WERI-Rb-1 (cell line): Measurements from ENCODE around the gene PCSK6.
A peak's percentile ranks its signal among the peaks of the same experiment; 100 is the strongest.

Experiments
- DNase-seq: peaks from one replicate; pipeline ENCODE4 v3.0.0-alpha.2; 2020
- H3K27ac ChIP-seq: fragments of 250-450 bp; sonication (Bioruptor Pico); 2 replicates; pipeline ENCODE4 v1.5.1; 2020; ENCODE audit warnings: mild to moderate bottlenecking, moderate library complexity
- H3K27me3 ChIP-seq: fragments of 250-450 bp; sonication (Bioruptor Pico); 2 replicates; pipeline ENCODE4 v1.5.1; 2021; ENCODE audit warnings: mild to moderate bottlenecking, low read depth, moderate library complexity; ENCODE audit not compliant: insufficient read depth, severe bottlenecking
- H3K36me3 ChIP-seq: fragments of 250-450 bp; sonication (Bioruptor Pico); 2 replicates; pipeline ENCODE4 v1.5.1; 2020; ENCODE audit warnings: mild to moderate bottlenecking, moderate library complexity
- H3K4me3 ChIP-seq: 2 replicates; pipeline ENCODE4 v1.5.1; 2011; ENCODE audit warnings: low read depth, mild to moderate bottlenecking, control low read depth, low read length
- H3K9me3 ChIP-seq: fragments of 250-450 bp; sonication (Bioruptor Pico); 2 replicates; pipeline ENCODE4 v1.5.1; 2021; ENCODE audit warnings: mild to moderate bottlenecking, moderate library complexity; ENCODE audit not compliant: severe bottlenecking
- TF ChIP-seq, protein P1 (sequence below): IDR thresholded peaks from 2 replicates; pipeline ENCODE4 v1.5.1; 2011; ENCODE audit warnings: low read depth, mild to moderate bottlenecking, control low read depth, inconsistent platforms, low read length

PCSK6 gene

DNA sequence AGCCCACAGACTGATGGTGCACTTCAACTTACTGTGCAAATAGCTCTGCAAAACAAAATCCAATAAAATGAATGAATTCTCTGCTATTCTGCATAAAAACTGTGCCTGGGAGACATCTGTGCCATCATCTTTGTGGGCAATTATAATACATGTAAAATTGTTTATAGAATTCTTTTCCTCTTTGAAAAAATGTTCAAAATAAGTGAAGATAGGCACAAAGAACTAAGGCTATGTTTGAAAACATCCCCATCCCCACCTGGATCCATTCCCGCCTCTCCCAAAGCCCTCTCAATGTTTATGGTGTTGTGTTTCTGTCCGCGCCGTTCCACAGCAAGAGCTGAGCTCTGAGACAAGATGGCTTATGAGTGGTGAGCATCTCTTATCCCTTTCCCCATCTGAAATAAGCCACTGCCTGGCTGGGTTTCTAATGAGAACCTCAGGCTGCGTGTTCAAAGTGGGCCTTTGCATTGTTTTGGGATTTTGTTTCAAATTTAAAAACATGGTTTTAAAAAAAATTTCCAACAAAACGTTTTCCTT is 172.1 kb downstream of the PCSK6 start:
- Histone ChIP-seq H3K4me3 (no peak overlapping the region), H3K27me3 (no peaks in the 10 kb centered on the region), H3K36me3 (no peaks in the 10 kb centered on the region), H3K27ac (no peak overlapping the region), H3K9me3 (no peaks in the 10 kb centered on the region)
- no peak for DNase-seq
- TF ChIP-seq, protein P1, sequence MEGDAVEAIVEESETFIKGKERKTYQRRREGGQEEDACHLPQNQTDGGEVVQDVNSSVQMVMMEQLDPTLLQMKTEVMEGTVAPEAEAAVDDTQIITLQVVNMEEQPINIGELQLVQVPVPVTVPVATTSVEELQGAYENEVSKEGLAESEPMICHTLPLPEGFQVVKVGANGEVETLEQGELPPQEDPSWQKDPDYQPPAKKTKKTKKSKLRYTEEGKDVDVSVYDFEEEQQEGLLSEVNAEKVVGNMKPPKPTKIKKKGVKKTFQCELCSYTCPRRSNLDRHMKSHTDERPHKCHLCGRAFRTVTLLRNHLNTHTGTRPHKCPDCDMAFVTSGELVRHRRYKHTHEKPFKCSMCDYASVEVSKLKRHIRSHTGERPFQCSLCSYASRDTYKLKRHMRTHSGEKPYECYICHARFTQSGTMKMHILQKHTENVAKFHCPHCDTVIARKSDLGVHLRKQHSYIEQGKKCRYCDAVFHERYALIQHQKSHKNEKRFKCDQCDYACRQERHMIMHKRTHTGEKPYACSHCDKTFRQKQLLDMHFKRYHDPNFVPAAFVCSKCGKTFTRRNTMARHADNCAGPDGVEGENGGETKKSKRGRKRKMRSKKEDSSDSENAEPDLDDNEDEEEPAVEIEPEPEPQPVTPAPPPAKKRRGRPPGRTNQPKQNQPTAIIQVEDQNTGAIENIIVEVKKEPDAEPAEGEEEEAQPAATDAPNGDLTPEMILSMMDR: no peak

DNA sequence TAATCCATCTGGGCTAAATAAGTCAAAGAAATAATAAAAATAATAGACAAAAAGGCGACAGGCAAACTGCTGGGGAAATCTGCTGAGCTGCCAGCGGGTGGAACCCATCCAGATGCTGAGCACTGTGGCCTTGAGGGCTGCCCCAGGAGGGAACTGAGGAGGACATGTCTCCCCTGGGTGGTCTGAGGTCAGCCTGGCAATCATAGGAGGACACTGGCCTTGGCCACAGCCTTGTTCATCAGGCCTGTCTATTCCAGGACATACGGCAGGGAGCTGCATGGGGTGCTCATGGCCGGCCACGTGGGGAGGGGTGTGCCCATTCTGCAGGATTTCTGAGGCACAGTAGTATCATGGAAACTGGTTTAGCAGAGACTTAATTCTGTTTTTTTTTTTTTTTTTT is 173.0 kb downstream of the PCSK6 start:
- Histone ChIP-seq H3K27ac (no peak overlapping the region), H3K4me3 (no peak overlapping the region), H3K9me3 (no peaks in the 10 kb centered on the region), H3K36me3 (no peaks in the 10 kb centered on the region), H3K27me3 (no peaks in the 10 kb centered on the region)
- TF ChIP-seq, protein P1: no peak
- DNase-seq: peak; percentile 3

DNA sequence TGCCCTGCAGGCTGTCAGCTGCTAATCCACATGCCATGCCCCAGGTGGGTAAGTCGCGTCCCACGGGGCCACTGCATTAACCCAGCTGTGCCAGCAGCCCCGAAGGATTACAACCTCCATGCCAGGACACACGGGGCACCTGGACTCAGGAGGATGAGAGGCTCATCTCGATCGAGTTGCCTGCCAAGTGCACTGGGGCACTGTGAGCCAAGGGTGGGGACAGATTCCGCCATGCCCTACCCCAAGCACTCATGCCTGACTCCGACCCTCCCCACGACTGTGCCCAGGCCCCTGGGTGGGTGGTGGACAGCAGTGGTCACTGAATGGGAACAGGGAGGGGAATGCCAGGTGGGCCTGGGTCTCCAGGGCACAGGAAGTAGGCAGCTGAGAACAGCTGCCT is 173.8 kb downstream of the PCSK6 start:
- Histone ChIP-seq H3K9me3 (no peaks in the 10 kb centered on the region), H3K27me3 (no peaks in the 10 kb centered on the region), H3K27ac (no peak overlapping the region), H3K4me3 (no peak overlapping the region), H3K36me3 (no peaks in the 10 kb centered on the region)
- TF ChIP-seq, protein P1: no peak
- DNase-seq: peak; percentile 4

DNA sequence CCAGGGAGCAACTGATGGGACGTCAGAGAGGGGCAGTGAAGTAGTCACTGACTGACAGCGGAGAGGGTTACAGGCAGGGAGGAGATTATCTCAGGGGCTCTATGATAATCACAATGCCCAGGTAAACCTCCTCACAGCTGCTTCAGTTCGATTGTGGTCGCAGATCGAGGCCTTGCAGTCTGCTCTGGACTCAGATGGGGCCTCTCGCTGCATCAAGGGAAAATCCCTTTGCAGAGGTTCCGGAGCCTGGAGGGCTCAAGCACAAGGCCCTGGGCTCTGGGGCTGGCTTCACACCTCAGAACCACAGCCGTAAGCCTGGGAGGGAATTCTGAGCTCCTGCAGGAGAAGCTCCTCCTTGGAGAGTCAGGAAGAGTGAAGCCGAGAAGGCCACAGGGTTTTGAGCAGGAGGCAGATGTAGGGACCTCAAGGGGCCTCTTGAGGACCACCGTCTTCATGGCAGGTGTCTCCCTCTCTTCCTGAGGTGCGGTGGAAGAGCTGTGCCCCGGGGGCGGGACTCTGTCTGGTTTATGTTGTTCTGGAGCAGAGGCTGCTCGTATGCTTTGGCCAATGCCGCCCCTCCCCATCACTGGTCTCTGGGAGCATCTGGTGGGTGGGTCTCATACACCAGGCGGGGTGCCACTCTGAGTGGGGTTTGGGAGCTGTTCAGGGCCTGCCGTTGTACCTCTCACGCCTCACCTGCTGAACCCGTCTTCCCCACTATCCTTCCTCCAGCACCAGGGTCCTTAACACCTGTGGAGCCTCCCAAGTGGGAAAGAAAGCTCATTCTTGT is 175.0 kb downstream of the PCSK6 start:
- no peaks in the 10 kb centered on the region for H3K27me3 ChIP-seq
- peak; percentile 26 for DNase-seq
- no peaks in the 10 kb centered on the region for H3K9me3 ChIP-seq
- no peak overlapping the region for H3K27ac ChIP-seq
- TF ChIP-seq, protein P1: no peak
- H3K4me3 ChIP-seq: no peak overlapping the region
- no peaks in the 10 kb centered on the region for H3K36me3 ChIP-seq

DNA sequence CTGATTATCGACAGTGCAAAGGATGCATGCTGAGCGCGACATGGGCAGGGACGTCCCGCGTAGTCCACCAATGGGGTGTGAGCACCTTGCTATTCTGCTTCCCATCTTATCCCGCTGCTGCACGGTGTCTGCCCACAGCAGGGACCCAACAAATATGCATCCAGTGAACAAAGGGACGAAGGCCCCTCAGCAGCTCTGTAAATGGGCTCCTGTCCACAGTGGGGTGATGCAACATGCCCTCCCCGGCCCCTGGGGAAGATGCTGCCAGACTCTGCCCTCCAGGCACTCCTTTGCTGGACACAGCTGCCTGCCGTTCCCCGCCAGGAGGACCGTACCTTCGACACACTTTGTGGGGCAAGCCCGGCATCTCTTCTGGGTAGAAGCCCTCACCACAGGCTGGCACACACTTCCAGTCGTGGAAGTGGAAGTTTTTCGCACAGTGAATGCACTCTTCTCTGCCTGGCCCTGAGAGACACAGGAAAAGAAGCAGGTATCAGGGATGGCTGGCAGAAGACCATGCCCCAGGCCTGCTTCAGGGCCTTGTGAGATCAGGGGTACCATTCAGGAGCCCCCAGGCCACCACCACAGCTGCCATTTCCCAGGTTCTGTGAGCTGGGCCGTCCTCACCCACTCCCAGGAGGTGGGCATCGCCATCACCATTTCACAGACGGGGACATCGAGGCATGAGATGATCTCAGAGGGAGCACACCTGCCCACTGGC is 176.3 kb downstream of the PCSK6 start:
- Histone ChIP-seq H3K9me3 (no peaks in the 10 kb centered on the region), H3K27ac (no peak overlapping the region), H3K36me3 (no peaks in the 10 kb centered on the region), H3K4me3 (no peak overlapping the region), H3K27me3 (no peaks in the 10 kb centered on the region)
- no peak for DNase-seq
- TF ChIP-seq, protein P1: no peak
